ENCODE data around the gene GPC6. TPM values are rescaled to one million over a fixed set of nuclear protein-coding genes. Genes with fewer than 3 reads are reported as not detected.

Gene GPC6
- total and polyA plus RNA-seq, 2 donors (not counting 3 experiments of a cell fraction or from before 2014, with no cell fraction given), result 0.01 TPM; not detected in 1

DNA sequence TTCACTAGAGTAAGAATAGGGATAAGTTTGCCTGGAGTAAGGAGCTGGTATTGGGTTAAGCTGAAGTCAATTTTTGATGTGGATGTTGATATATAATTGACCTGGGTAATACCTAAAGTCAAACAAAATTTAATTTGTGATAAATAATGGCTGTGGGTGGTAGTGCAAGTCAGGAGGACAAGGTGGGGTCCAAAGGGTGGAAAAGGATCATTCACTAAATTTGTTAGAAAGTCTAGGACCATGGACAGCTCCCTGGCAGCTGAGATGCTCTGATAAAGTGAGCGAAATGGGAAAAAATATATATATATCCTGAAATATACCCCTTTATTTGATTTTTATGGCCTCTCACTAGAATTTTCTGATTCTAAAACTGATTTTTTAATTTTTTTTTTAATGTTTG lies 463.5 kb downstream of the GPC6 start:
- Histone ChIP-seq H3K4me2 (ENCODE audit: insufficient read depth, low read length) (no peak overlapping the region), H3K4me1 (ENCODE audit: control insufficient read depth, extremely low read depth, insufficient read depth, low read length) (no peaks in the 10 kb centered on the region), H2AFZ (ENCODE audit: low read depth, low read length) (no peak overlapping the region), H3K9me1 (replicated peaks; ENCODE audit: control insufficient read depth, extremely low read depth, insufficient read depth, low read length) (no peaks in the 10 kb centered on the region), H4K20me1 (replicated peaks; ENCODE audit: control insufficient read depth, extremely low read depth, insufficient read depth, low read length) (no peaks in the 10 kb centered on the region), H3K9me3 (replicated peaks; ENCODE audit: control insufficient read depth, insufficient read depth, low read length) (peaks cover 2% of the 10 kb centered on the region), H3K4me3 (replicated peaks in 1 of 3; ENCODE audit: insufficient read depth in 1 of 3, low read depth in 1 of 3, low read length in 3 of 3) (no peak overlapping the region), H3K27ac (ENCODE audit: insufficient read depth, low read depth, low read length) (no peak overlapping the region), H3K9ac (replicated peaks; ENCODE audit: extremely low read depth, insufficient read depth, low read length) (no peak overlapping the region), H3K36me3 (ENCODE audit: control insufficient read depth in 2 of 2, extremely low read depth in 1 of 2, insufficient read depth in 2 of 2, low read length in 2 of 2) (no peaks in the 10 kb centered on the region), H3K79me2 (ENCODE audit: control insufficient read depth, insufficient read depth, low read length) (no peaks in the 10 kb centered on the region), H3K27me3 (ENCODE audit: control insufficient read depth in 2 of 2, insufficient read depth in 2 of 2, low read length in 2 of 2) (no peaks in the 10 kb centered on the region)
- ChIA-PET POLR2A (no interaction called here), CTCF (no interaction called here)
- dilution Hi-C loops (cut with MboI; ENCODE audit: extremely low pct_ligation_motif_present, low sequenced_read_pairs), result no loop called here
- intact Hi-C loops (cut with micrococcal nuclease), result no loop called here
- DNase-seq (ENCODE audit: low read depth, low spot score), result no peak
- no peak for TF ChIP-seq POLR2AphosphoS5 (IDR thresholded peaks at IDR 0.05; ENCODE audit: insufficient read depth, low read depth, low read length)
- no peak for TF ChIP-seq JUN (IDR thresholded peaks at IDR 0.05; ENCODE audit: borderline replicate concordance, insufficient read depth, insufficient read length, low read depth)
- TF ChIP-seq FOS (IDR thresholded peaks at IDR 0.05; ENCODE audit: borderline replicate concordance, insufficient read depth, low read length), result no peak
- TF ChIP-seq, protein P1, sequence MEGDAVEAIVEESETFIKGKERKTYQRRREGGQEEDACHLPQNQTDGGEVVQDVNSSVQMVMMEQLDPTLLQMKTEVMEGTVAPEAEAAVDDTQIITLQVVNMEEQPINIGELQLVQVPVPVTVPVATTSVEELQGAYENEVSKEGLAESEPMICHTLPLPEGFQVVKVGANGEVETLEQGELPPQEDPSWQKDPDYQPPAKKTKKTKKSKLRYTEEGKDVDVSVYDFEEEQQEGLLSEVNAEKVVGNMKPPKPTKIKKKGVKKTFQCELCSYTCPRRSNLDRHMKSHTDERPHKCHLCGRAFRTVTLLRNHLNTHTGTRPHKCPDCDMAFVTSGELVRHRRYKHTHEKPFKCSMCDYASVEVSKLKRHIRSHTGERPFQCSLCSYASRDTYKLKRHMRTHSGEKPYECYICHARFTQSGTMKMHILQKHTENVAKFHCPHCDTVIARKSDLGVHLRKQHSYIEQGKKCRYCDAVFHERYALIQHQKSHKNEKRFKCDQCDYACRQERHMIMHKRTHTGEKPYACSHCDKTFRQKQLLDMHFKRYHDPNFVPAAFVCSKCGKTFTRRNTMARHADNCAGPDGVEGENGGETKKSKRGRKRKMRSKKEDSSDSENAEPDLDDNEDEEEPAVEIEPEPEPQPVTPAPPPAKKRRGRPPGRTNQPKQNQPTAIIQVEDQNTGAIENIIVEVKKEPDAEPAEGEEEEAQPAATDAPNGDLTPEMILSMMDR (IDR thresholded peaks at IDR 0.05; ENCODE audit: extremely low read depth in 1 of 2, insufficient read depth in 1 of 2, low read depth in 1 of 2, low read length in 2 of 2), result no peak
- TF ChIP-seq, protein P2, sequence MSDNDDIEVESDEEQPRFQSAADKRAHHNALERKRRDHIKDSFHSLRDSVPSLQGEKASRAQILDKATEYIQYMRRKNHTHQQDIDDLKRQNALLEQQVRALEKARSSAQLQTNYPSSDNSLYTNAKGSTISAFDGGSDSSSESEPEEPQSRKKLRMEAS (IDR thresholded peaks at IDR 0.05; ENCODE audit: insufficient read depth, insufficient read length), result no peak
- TF ChIP-seq EZH2 (IDR thresholded peaks at IDR 0.05; ENCODE audit: borderline replicate concordance, low read depth, low read length, severe bottlenecking), result no peak
- no peak for TF ChIP-seq GATA2 (IDR thresholded peaks at IDR 0.05; ENCODE audit: insufficient read depth, insufficient read length, low read depth, low read length)
- TF ChIP-seq POLR2A (IDR thresholded peaks at IDR 0.05; ENCODE audit: low read depth, low read length), result no peak
- no peak for TF ChIP-seq MYC (IDR thresholded peaks at IDR 0.05; ENCODE audit: low read depth, low read length)
- FAIRE-seq, result no peak
- no TSS peak for BruUV-seq (replicated peaks)

Measured in endothelial cell of umbilical vein (primary cell).